CD14-positive monocyte (primary cell): Measurements from ENCODE around the gene GPRIN1. TPM values are rescaled to one million over a fixed set of nuclear protein-coding genes. Genes with fewer than 3 reads are reported as not detected.

Experiments used
- DNase-seq, 3 donors: peaks; one replicate each; pipeline ENCODE4 v3.0.0-alpha.2; 2011 to 2022
- H2AFZ ChIP-seq: 2 replicates; pipeline ENCODE4 v1.6.0; 2012; ENCODE audit warnings: mild to moderate bottlenecking, low read depth, low read length, inconsistent platforms; ENCODE audit not compliant: insufficient read depth, poor library complexity, severe bottlenecking
- H3K27ac ChIP-seq, 2 donors: 1 replicate in 1 of 2; 2 replicates in 1 of 2; pipeline ENCODE4 v1.5.1; 2012 to 2013; ENCODE audit warnings: low read length in 2 of 2, control low read depth in 1 of 2, inconsistent platforms in 1 of 2, low read depth in 1 of 2, mild to moderate bottlenecking in 1 of 2
- H3K27me3 ChIP-seq, 2 donors: one replicate each; pipeline versions ENCODE4 v1.6.0 to v1.6.1; 2011 to 2013; ENCODE audit warnings: low read length in 2 of 2; ENCODE audit not compliant: control insufficient read depth in 2 of 2, insufficient read depth in 2 of 2
- H3K36me3 ChIP-seq, 2 donors: replicated peaks in 1 of 2; 1 replicate in 1 of 2; 2 replicates in 1 of 2; pipeline versions ENCODE4 v1.5.1 to v1.6.1; 2012 to 2013; ENCODE audit warnings: low read length in 2 of 2, control low read depth in 1 of 2, inconsistent platforms in 1 of 2, mild to moderate bottlenecking in 1 of 2; ENCODE audit not compliant: insufficient read depth in 2 of 2, control insufficient read depth in 1 of 2
- H3K4me1 ChIP-seq, 2 donors: 1 replicate in 1 of 2; 2 replicates in 1 of 2; pipeline versions ENCODE4 v1.5.1 to v1.6.1; 2012 to 2013; ENCODE audit warnings: low read length in 2 of 2, control low read depth in 1 of 2, inconsistent platforms in 1 of 2, mild to moderate bottlenecking in 1 of 2, moderate library complexity in 1 of 2; ENCODE audit not compliant: insufficient read depth in 2 of 2, control insufficient read depth in 1 of 2
- H3K4me2 ChIP-seq: replicated peaks from 2 replicates; pipeline ENCODE3; 2012; ENCODE audit warnings: low read length, moderate library complexity, mild to moderate bottlenecking; ENCODE audit not compliant: poor library complexity, severe bottlenecking; ENCODE audit errors: extremely low read depth
- H3K4me3 ChIP-seq, 3 experiments: fragments of 200-600 bp in 1 of 3; sonication (generic) in 1 of 3; replicated peaks in 1 of 3; 1 replicate in 2 of 3; 2 replicates in 1 of 3; pipeline ENCODE4 v1.5.1; 2011 to 2013; ENCODE audit warnings: low read length in 3 of 3, mild to moderate bottlenecking in 3 of 3, control low read depth in 2 of 3, low read depth in 2 of 3, inconsistent platforms in 1 of 3, moderate library complexity in 1 of 3
- H3K79me2 ChIP-seq: 2 replicates; pipeline ENCODE4 v1.6.0; 2012; ENCODE audit warnings: mild to moderate bottlenecking, control low read depth, inconsistent platforms, low read length, moderate library complexity; ENCODE audit not compliant: insufficient read depth
- H3K9ac ChIP-seq: 2 replicates; pipeline ENCODE4 v1.6.0; 2017; ENCODE audit warnings: low read length, mild to moderate bottlenecking; ENCODE audit not compliant: insufficient read depth, poor library complexity, severe bottlenecking
- H3K9me3 ChIP-seq, 2 donors: replicated peaks in 1 of 2; 1 replicate in 1 of 2; 2 replicates in 1 of 2; pipeline versions ENCODE4 v1.5.1 to v1.6.1; 2012 to 2013; ENCODE audit warnings: low read length in 2 of 2, control low read depth in 1 of 2; ENCODE audit not compliant: control insufficient read depth in 1 of 2, insufficient read depth in 1 of 2
- H4K20me1 ChIP-seq: 2 replicates; pipeline ENCODE4 v1.6.0; 2012; ENCODE audit warnings: mild to moderate bottlenecking, low read length, control low read depth, moderate library complexity; ENCODE audit not compliant: insufficient read depth
- H3K27ac Mint-ChIP-seq, 7 donors: one replicate each; pipeline ENCODE4 v1.8.0; 2020; ENCODE audit warnings: mild to moderate bottlenecking in 7 of 7, mixed read lengths in 7 of 7, moderate library complexity in 6 of 7, inconsistent platforms in 2 of 7
- H3K27me3 Mint-ChIP-seq, 3 donors: one replicate each; pipeline ENCODE4 v1.8.0; 2021 to 2022; ENCODE audit warnings: low read depth in 3 of 3, mild to moderate bottlenecking in 3 of 3, mixed read lengths in 3 of 3, moderate library complexity in 3 of 3, inconsistent platforms in 1 of 3
- H3K36me3 Mint-ChIP-seq, 2 donors: one replicate each; pipeline ENCODE4 v1.8.0; 2020; ENCODE audit warnings: mixed read lengths in 2 of 2, inconsistent platforms in 1 of 2, mild to moderate bottlenecking in 1 of 2
- H3K4me1 Mint-ChIP-seq: one replicate; pipeline ENCODE4 v1.8.0; 2020; ENCODE audit warnings: mild to moderate bottlenecking, mixed read lengths
- H3K4me3 Mint-ChIP-seq, 2 donors: one replicate each; pipeline ENCODE4 v1.8.0; 2020; ENCODE audit warnings: mild to moderate bottlenecking in 2 of 2, mixed read lengths in 2 of 2, moderate library complexity in 1 of 2
- H3K9me3 Mint-ChIP-seq, 7 donors: one replicate each; pipeline ENCODE4 v1.8.0; 2020 to 2022; ENCODE audit warnings: mixed read lengths in 7 of 7, mild to moderate bottlenecking in 6 of 7, moderate library complexity in 6 of 7, inconsistent platforms in 2 of 7
- CTCF ChIP-seq: fragments of 200-600 bp; IDR thresholded peaks from one replicate; pipeline ENCODE4 v1.8.0; 2022; ENCODE audit warnings: antibody characterized with exemption, mild to moderate bottlenecking
- WGBS: methylation state at CpG from one replicate; pipeline ENCODE4 v1.1.5; 2013; ENCODE audit warnings: missing lambda C conversion rate; ENCODE audit not compliant: insufficient coverage; 5-methylcytosine and 5-hydroxymethylcytosine counted together
- intact Hi-C, 2 donors: fragments of 100-400 bp; cut with micrococcal nuclease; formaldehyde crosslinking; loops; one replicate each; pipeline versions ENCODE4 v1.15.0 to v1.15.1; 2023
- polyA plus RNA-seq, 3 donors: library from polyadenylated mRNA; depleted of rRNA in 1 of 3; unstranded in 2 of 3; stranded (reverse) in 1 of 3; fragments of 300-500 nt in 2 of 3; fragments of >200 nt in 1 of 3; fragmentation: Illumina TruSeq in 2 of 3; gene quantifications; 1 replicate in 2 of 3; 2 replicates in 1 of 3; pipeline ENCODE4 v1.2.3, GENCODE V29; 2012 to 2021

GPRIN1 gene
- polyA plus RNA-seq, 3 donors: 0.05 to 0.30 (median 0.13) TPM

GRCh38 chr5:176579323-176579722, 30.6 kb downstream of the GPRIN1 start:
- Histone ChIP-seq H3K4me2 (no peak overlapping the region), H4K20me1 (no peaks in the 10 kb centered on the region), H3K4me1 (no peaks in the 10 kb centered on the region), H3K27me3 (no peaks in the 10 kb centered on the region), H3K27ac (no peak overlapping the region), H3K9ac (no peak overlapping the region), H2AFZ (no peak overlapping the region), H3K36me3 (no peaks in the 10 kb centered on the region), H3K4me3 (no peak overlapping the region), H3K9me3 (peaks cover 6 to 12% of the 10 kb centered on the region in 2 donors), H3K79me2 (no peaks in the 10 kb centered on the region)
- no peak for DNase-seq
- WGBS: 82% methylated on average over 4 of the region's 4 CpGs
- H3K27me3 Mint-ChIP-seq: peaks cover 0 to 6% (median 1%) of the 10 kb centered on the region in 3 donors
- peaks cover under 1 to 11% (median 9%) of the 10 kb centered on the region in 7 donors for H3K9me3 Mint-ChIP-seq
- H3K4me1 Mint-ChIP-seq: no peaks in the 10 kb centered on the region
- no peak overlapping the region for H3K27ac Mint-ChIP-seq
- intact Hi-C loops: no loop called here
- TF ChIP-seq CTCF: no peak
- no peaks in the 10 kb centered on the region for H3K36me3 Mint-ChIP-seq
- H3K4me3 Mint-ChIP-seq: no peak overlapping the region

GRCh38 chr5:176578391-176578808, 31.6 kb downstream of the GPRIN1 start:
- Mint-ChIP-seq H3K27ac (no peak overlapping the region), H3K36me3 (no peaks in the 10 kb centered on the region), H3K27me3 (peaks cover 1 to 4% (median 2%) of the 10 kb centered on the region in 3 donors), H3K4me1 (peaks cover 5% of the 10 kb centered on the region), H3K9me3 (peaks cover 0 to 2% (median 1%) of the 10 kb centered on the region in 7 donors), H3K4me3 (no peak overlapping the region)
- Histone ChIP-seq H3K27ac (no peak overlapping the region), H3K36me3 (no peaks in the 10 kb centered on the region), H3K9ac (no peak overlapping the region), H3K79me2 (no peaks in the 10 kb centered on the region), H3K9me3 (peaks cover 0 to 2% of the 10 kb centered on the region in 2 donors), H3K4me1 (no peaks in the 10 kb centered on the region), H3K4me3 (no peak overlapping the region), H4K20me1 (no peaks in the 10 kb centered on the region), H3K4me2 (no peak overlapping the region), H2AFZ (no peak overlapping the region), H3K27me3 (no peaks in the 10 kb centered on the region)
- 51% methylated on average over 15 of the region's 15 CpGs for WGBS
- DNase-seq: peak in 1 of 3 donors; percentile 15
- intact Hi-C loops: no loop called here
- TF ChIP-seq CTCF: peak; percentile 34
